ENCODE measurements around the gene KIF13A. TPM values are rescaled to one million over a fixed set of nuclear protein-coding genes. Genes with fewer than 3 reads are reported as not detected.
"Not testable (repeated sequence)": the region's sequence is repeated elsewhere in the genome, so short reads cannot be mapped to it uniquely, and the experiment has no call there.

The KIF13A gene
- polyA plus RNA-seq, 1 donor: 43.1 TPM

- DNase-seq: no peak
Measured at GRCh38 chr6:17904491-17905120, 82.8 kb downstream of the KIF13A start.

- DNase-seq: no peak
Measured at GRCh38 chr6:17902974-17903373, 84.5 kb downstream of the KIF13A start.

- DNase-seq: no peak
Measured at GRCh38 chr6:17901493-17901892, 85.9 kb downstream of the KIF13A start.

GRCh38 chr6:17900011-17900410, 87.4 kb downstream of the KIF13A start:
- DNase-seq: no peak

- DNase-seq: no peak
Measured at GRCh38 chr6:17899491-17899890, 87.9 kb downstream of the KIF13A start.

GRCh38 chr6:17897681-17898080, 89.8 kb downstream of the KIF13A start:
- DNase-seq: no peak

- no peak for DNase-seq
Measured at GRCh38 chr6:17894905-17895304, 92.5 kb downstream of the KIF13A start.

- DNase-seq: no peak
Measured at GRCh38 chr6:17894191-17894590, 93.2 kb downstream of the KIF13A start.

GRCh38 chr6:17892097-17892686, 95.2 kb downstream of the KIF13A start:
- DNase-seq: no peak

- no peak for DNase-seq
Measured at GRCh38 chr6:17890309-17890708, 97.1 kb downstream of the KIF13A start.

- not testable (repeated sequence) for DNase-seq
Measured at GRCh38 chr6:17889777-17890176, 97.7 kb downstream of the KIF13A start.

GRCh38 chr6:17886891-17887290, 100.5 kb downstream of the KIF13A start:
- no peak for DNase-seq

- DNase-seq: no peak
Measured at GRCh38 chr6:17885889-17886576, 101.4 kb downstream of the KIF13A start.

GRCh38 chr6:17884498-17885478, 102.6 kb downstream of the KIF13A start:
- DNase-seq: no peak

- no peak for DNase-seq
Measured at GRCh38 chr6:17883665-17884497, 103.6 kb downstream of the KIF13A start.

GRCh38 chr6:17881085-17881858, 106.2 kb downstream of the KIF13A start:
- no peak for DNase-seq

GRCh38 chr6:17879184-17879583, 108.3 kb downstream of the KIF13A start:
- DNase-seq: no peak

- no peak for DNase-seq
Measured at GRCh38 chr6:17878734-17879133, 108.7 kb downstream of the KIF13A start.

- DNase-seq: no peak
Measured at GRCh38 chr6:17877895-17878440, 109.5 kb downstream of the KIF13A start.

- DNase-seq: no peak
Measured at GRCh38 chr6:17877196-17877894, 110.1 kb downstream of the KIF13A start.

Data from left kidney (tissue), 2 donors.